Camera-type eye (tissue), 1 donor: ENCODE data around the gene CRYBA2. TPM values are rescaled to one million over a fixed set of nuclear protein-coding genes. Genes with fewer than 3 reads are reported as not detected.

Source experiments
- total RNA-seq: library from RNA; depleted of rRNA; stranded (reverse); fragments of >200 nt; gene quantifications from one replicate; pipeline ENCODE4 v1.2.3, GENCODE V29; 2014

Gene CRYBA2, protein sequence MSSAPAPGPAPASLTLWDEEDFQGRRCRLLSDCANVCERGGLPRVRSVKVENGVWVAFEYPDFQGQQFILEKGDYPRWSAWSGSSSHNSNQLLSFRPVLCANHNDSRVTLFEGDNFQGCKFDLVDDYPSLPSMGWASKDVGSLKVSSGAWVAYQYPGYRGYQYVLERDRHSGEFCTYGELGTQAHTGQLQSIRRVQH
- 1,526 TPM for total RNA-seq

DNA sequence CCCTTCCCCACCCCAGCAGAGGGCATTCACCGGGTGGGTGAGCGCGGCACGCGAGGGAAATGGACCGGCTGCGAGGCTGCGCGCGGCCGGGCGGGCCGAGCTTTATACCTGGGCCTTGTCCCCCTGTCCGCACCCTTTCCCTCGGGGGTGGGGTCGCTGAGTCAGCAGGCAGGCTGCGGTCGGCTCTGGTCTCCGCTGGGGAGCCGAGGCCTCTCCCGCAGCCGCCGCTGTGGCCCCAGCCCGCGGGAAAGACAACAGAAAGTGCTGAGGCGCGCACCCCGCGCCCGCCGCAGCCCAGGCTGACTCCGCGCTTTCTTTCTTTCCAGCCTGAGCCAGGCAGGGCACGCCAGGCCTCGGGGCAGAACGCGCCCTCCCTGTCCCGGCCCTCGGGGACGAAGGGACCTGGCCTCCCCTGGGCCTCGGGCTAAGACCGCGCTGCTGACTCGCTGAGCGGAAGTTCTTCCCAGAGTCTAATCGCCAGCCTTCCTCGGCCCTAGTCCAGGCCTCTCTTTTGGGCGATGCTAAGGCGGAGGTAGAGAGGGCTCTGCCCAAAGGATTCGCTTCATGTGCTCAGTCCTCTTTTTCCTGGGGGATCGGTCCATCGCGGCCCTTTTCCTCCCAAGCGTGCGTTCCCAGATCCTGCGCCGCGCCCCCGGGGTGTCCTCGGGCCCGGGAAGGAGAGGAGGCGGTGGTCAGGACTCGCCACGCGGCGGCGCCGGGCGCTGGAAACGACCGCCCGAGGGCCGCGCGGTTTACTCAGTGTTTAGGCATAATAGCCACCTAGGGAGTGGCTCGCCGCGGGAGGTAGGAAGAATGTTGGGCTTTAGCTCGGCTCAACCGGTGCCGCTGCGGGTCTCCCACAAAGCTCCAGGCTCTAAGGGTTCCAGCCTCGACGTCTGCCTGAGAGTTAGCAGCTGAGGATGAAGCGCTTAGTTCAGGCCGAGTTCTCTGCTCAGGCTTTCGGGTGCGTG, at the start of gene CRYBA2:
Gene CRYBA2, minus strand, starts transcription at position 78 of the 971 bp plus-strand sequence. CDS start 246 bp downstream, outside the sequence.

DNA sequence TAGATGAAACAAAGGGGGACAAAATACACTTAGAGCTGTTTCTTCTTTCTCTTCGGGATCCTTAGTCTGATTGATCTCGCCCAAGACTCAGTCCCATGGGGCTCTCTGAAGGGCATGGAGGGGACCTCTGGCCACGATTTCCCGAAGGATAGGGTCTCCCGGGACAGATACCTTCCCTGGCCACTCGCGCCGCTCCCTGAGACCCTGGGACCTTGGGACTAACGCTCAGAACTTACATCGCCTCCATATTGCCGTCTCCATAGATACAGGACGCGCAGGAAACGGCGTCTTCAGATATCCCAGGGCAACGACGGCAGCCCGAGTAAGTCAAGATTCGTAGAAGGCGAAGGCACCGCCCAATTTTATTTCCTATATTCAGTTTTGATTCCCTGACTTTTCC, 48.0 kb upstream of the CRYBA2 start, which contains the start of gene CFAP65:
Gene CFAP65, minus strand, starts transcription at position 265 of the 400 bp plus-strand sequence. CDS start 2,468 bp downstream, outside the sequence.

DNA sequence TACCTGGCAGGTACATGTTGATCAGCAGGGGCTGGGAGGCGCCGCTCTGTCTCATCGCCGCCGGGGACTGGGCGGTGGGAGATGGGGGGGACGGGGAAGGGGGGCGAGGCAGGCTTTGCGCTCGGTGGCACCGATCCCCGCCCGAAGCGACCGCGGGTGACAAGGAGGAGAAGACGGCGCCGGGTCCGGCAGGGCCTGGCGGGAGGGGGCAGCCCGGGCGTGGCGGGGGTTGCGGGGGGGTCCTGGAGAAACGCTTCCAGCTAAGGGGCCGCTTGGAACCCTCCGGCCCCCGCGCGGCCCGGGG, 8.2 kb downstream of the CRYBA2 start, which contains the start of gene FEV:
Gene FEV, minus strand, starts transcription at position 164 of the 304 bp plus-strand sequence. Its CDS starts 109 bp downstream, at position 55.

DNA sequence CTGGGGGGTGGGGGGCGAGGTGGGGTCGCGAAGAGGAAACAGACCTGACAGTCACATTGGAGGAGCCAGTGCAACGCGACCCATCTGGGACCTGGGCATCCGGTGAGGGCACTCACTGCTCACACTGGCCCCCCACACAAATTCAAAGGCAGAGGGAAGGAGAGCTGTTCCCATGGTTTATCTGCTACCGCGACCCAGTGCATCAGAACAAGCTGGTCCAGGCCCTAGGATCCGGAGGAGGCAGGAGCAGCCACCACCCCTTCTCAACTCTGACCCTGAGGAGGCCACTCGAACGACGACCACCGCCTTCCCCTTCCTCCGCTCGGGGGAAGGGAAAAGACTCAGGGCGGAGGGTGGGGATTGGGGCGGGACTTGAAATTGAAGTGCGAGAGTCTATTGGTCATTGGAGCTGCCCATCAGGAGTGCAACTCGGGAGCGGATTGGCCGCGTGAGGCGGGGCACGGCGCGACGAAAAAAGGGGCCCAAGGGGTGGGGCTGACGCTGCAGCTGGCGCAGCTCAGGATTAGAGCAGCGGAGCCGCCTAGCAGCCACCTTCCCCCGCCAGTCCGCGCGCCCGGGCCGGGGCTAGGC, 34.0 kb downstream of the CRYBA2 start, which contains the start of gene CDK5R2:
Gene CDK5R2, plus strand, starts transcription at position 526 of the 591 bp plus-strand sequence. CDS start 155 bp downstream, outside the sequence.

Other genes starting within 250 kb of the CRYBA2 start
- 30.0 TPM for gene CYP27A1, start 211.3 kb downstream of the CRYBA2 start, total RNA-seq
- 1.5 TPM for gene PRKAG3, start 161.6 kb downstream of the CRYBA2 start, total RNA-seq
- 1.0 TPM for gene WNT6, start 133.6 kb downstream of the CRYBA2 start, total RNA-seq
- 8.1 TPM for gene WNT10A, start 112.6 kb downstream of the CRYBA2 start, total RNA-seq
- gene CDK5R2, start 33.8 kb downstream of the CRYBA2 start, total RNA-seq: 16.2 TPM
- not detected for gene FEV, start 8.2 kb downstream of the CRYBA2 start, total RNA-seq
- not detected for gene CFAP65, start 48.1 kb upstream of the CRYBA2 start, total RNA-seq
- gene IHH, start 67.5 kb upstream of the CRYBA2 start, total RNA-seq: 3.8 TPM
- 12.1 TPM for gene NHEJ1, start 167.4 kb upstream of the CRYBA2 start, total RNA-seq
- gene SLC23A3, start 176.6 kb upstream of the CRYBA2 start, total RNA-seq: 1.3 TPM
- 30.5 TPM for gene CNPPD1, start 183.5 kb upstream of the CRYBA2 start, total RNA-seq
- gene RETREG2, start 184.9 kb upstream of the CRYBA2 start, total RNA-seq: 66.2 TPM
- 22.6 TPM for gene ZFAND2B, start 213.4 kb upstream of the CRYBA2 start, total RNA-seq
- gene ABCB6, start 225.5 kb upstream of the CRYBA2 start, total RNA-seq: 24.2 TPM
- 46.7 TPM for gene ATG9A, start 236.2 kb upstream of the CRYBA2 start, total RNA-seq
- gene ANKZF1, start 236.4 kb upstream of the CRYBA2 start, total RNA-seq: 91.3 TPM